ENCODE measurements around the gene RNF207. TPM values are rescaled to one million over a fixed set of nuclear protein-coding genes. Genes with fewer than 3 reads are reported as not detected.

RNF207 gene
- total RNA-seq, 1 donor from 2014 or later, result 91.0 TPM

- intact Hi-C loops (cut with DNase I), result loop anchor here (5.0 kb wide), 1 partner anchor 194 kb away; the partner anchor contains the start of gene ACOT7
- no peak for DNase-seq (ENCODE audit: low spot score)
These were observed 8.0 kb upstream of the RNF207 start for GRCh38 chr1:6197746-6198427.

- intact Hi-C loops (cut with DNase I), result loop anchor here (5.0 kb wide), 1 partner anchor 194 kb away; the partner anchor contains the start of gene ACOT7
- DNase-seq (ENCODE audit: low spot score), result no peak
These were observed 7.1 kb upstream of the RNF207 start for GRCh38 chr1:6198646-6199297.

GRCh38 chr1:6199298-6200187 is 6.4 kb upstream of the RNF207 start, which contains the start of gene RPL22:
Gene RPL22 (minus strand): TSS chr1:6199595. CDS start chr1:6199573, 22 bp downstream.
- peak; percentile 97 for DNase-seq (ENCODE audit: low spot score)
- intact Hi-C loops (cut with DNase I), result loop anchor here (5.0 kb wide), 1 partner anchor 193 kb away; the partner anchor contains the start of gene ACOT7

- no peak for DNase-seq (ENCODE audit: low spot score)
- intact Hi-C loops (cut with DNase I), result no loop called here
These were observed 5.6 kb upstream of the RNF207 start for GRCh38 chr1:6200188-6200809.

GRCh38 chr1:6202256-6202655 is 3.7 kb upstream of the RNF207 start:
- DNase-seq (ENCODE audit: low spot score), result no peak
- intact Hi-C loops (cut with DNase I), result no loop called here

GRCh38 chr1:6206520-6206855 is 569 bp downstream of the RNF207 start:
- intact Hi-C loops (cut with DNase I), result loop anchor here (2.0 kb wide), 1 partner anchor 16 kb away; no protein-coding TSS in a partner anchor
- no peak for DNase-seq (ENCODE audit: low spot score)

GRCh38 chr1:6207075-6207885 is 1.4 kb downstream of the RNF207 start:
- intact Hi-C loops (cut with DNase I), result loop anchor here (2.0 kb wide), 1 partner anchor 16 kb away; no protein-coding TSS in a partner anchor
- DNase-seq (ENCODE audit: low spot score), result no peak

- no peak for DNase-seq (ENCODE audit: low spot score)
- intact Hi-C loops (cut with DNase I), result loop anchor here (2.0 kb wide), 1 partner anchor 15 kb away; no protein-coding TSS in a partner anchor
These were observed 2.0 kb downstream of the RNF207 start for GRCh38 chr1:6207921-6208320.

GRCh38 chr1:6208723-6209660 is 3.1 kb downstream of the RNF207 start:
- DNase-seq (ENCODE audit: low spot score), result no peak
- intact Hi-C loops (cut with DNase I), result no loop called here

- intact Hi-C loops (cut with DNase I), result no loop called here
- no peak for DNase-seq (ENCODE audit: low spot score)
These were observed 4.0 kb downstream of the RNF207 start for GRCh38 chr1:6209661-6210580.

GRCh38 chr1:6210591-6211355 is 4.9 kb downstream of the RNF207 start:
- DNase-seq (ENCODE audit: low spot score), result no peak
- intact Hi-C loops (cut with DNase I), result no loop called here

GRCh38 chr1:6211731-6212130 is 5.8 kb downstream of the RNF207 start:
- no peak for DNase-seq (ENCODE audit: low spot score)
- intact Hi-C loops (cut with DNase I), result no loop called here

GRCh38 chr1:6212193-6212959 is 6.5 kb downstream of the RNF207 start:
- intact Hi-C loops (cut with DNase I), result no loop called here
- DNase-seq (ENCODE audit: low spot score), result no peak

GRCh38 chr1:6218375-6219164 is 12.7 kb downstream of the RNF207 start:
- no peak for DNase-seq (ENCODE audit: low spot score)
- intact Hi-C loops (cut with DNase I), result no loop called here
